DND-41 (cell line): ENCODE results near the gene EIF1AD.

Experiments
- EZH2 ChIP-seq: IDR thresholded peaks from 3 replicates; pipeline ENCODE4 v1.6.1; 2012; ENCODE audit warnings: borderline replicate concordance, low read depth, mild to moderate bottlenecking, moderate library complexity, low read length, inconsistent platforms; ENCODE audit not compliant: severe bottlenecking
- TF ChIP-seq, protein P1 (sequence below): IDR thresholded peaks from 2 replicates; pipeline ENCODE4 v1.5.1; 2012; ENCODE audit warnings: borderline replicate concordance, low read length, moderate library complexity, mild to moderate bottlenecking; ENCODE audit not compliant: poor library complexity, severe bottlenecking; ENCODE audit errors: extremely low read depth

DNA sequence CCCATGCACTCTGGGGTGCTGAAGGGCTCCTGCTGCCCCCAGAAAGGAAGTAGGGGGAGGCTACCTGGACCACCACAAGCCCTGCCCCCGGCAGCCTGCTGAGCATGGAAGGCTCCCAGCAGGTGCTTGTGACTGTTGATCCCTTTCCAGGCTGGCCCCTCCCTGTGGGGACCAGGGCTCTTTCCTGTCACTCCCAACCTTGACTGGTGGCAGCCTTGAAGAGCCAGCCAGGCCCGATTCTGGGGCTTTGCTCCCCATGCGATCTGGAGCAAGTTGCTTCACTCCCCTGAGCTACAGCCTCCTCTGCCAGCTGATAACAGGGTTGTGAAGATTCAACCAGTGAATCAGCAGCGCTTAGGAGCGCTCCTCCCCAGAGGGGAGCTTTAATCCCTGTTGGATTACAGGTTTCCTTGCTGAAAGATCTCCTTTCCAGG lies 5.3 kb upstream of the EIF1AD start:
- TF ChIP-seq, protein P1, sequence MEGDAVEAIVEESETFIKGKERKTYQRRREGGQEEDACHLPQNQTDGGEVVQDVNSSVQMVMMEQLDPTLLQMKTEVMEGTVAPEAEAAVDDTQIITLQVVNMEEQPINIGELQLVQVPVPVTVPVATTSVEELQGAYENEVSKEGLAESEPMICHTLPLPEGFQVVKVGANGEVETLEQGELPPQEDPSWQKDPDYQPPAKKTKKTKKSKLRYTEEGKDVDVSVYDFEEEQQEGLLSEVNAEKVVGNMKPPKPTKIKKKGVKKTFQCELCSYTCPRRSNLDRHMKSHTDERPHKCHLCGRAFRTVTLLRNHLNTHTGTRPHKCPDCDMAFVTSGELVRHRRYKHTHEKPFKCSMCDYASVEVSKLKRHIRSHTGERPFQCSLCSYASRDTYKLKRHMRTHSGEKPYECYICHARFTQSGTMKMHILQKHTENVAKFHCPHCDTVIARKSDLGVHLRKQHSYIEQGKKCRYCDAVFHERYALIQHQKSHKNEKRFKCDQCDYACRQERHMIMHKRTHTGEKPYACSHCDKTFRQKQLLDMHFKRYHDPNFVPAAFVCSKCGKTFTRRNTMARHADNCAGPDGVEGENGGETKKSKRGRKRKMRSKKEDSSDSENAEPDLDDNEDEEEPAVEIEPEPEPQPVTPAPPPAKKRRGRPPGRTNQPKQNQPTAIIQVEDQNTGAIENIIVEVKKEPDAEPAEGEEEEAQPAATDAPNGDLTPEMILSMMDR = no peak
- no peak for TF ChIP-seq EZH2
